Measurements from ENCODE around the gene POLD4.

Gene POLD4

DNA sequence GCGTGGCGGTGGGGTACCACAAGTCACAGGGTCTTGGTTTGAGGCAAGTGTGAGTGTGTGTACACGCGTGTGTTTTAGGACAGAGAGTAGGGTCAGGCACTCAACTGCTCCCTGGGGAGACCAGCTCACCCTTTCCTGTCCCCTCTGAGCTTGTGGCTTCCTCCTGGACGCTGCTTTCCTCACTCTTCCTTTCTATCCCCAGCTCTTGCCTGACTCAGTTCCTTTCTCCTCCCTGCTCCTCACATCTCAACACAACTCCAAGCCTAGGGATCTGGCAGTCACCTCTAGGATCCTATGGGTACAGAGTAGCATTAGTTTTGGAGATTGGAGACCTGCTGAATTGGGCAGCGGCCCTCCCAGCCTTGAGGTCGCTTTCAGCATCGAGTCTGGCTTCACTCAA, 15.9 kb upstream of the POLD4 start:
- DNase-seq (ENCODE audit: low read depth in 1 of 2, low spot score in 1 of 2): no peak
- no peak for TF ChIP-seq SPI1 (IDR thresholded peaks at IDR 0.05; ENCODE audit: borderline replicate concordance, low read depth)
- no peak overlapping the region for H3K4me3 ChIP-seq (replicated peaks; ENCODE audit: insufficient read depth, low read length)
- no peak overlapping the region for H3K27ac ChIP-seq (replicated peaks)
- no peaks in the 10 kb centered on the region for H3K27me3 ChIP-seq (ENCODE audit: insufficient read depth, poor library complexity, severe bottlenecking)

- H3K27ac ChIP-seq (replicated peaks): no peak overlapping the region
Measured at GRCh38 chr11:67368621-67369020, 15.3 kb upstream of the POLD4 start.

GRCh38 chr11:67367761-67368227, 14.4 kb upstream of the POLD4 start:
- DNase-seq (ENCODE audit: low read depth in 1 of 2, low spot score in 1 of 2): no peak
- no peak overlapping the region for H3K27ac ChIP-seq (replicated peaks)
- H3K27me3 ChIP-seq (ENCODE audit: insufficient read depth, poor library complexity, severe bottlenecking): no peaks in the 10 kb centered on the region
- no peak overlapping the region for H3K4me3 ChIP-seq (replicated peaks; ENCODE audit: insufficient read depth, low read length)
- no peak for TF ChIP-seq REST (IDR thresholded peaks at IDR 0.05; ENCODE audit: insufficient replicate concordance, low read depth)
- TF ChIP-seq CTCF (IDR thresholded peaks at IDR 0.05; ENCODE audit: insufficient read depth, low read length): no peak
- no peak for TF ChIP-seq GABPA (IDR thresholded peaks at IDR 0.05; ENCODE audit: low read depth)
- TF ChIP-seq POLR2AphosphoS5 (IDR thresholded peaks at IDR 0.05; ENCODE audit: low read depth): no peak
- TF ChIP-seq SPI1 (IDR thresholded peaks at IDR 0.05; ENCODE audit: borderline replicate concordance, low read depth): no peak

More at GRCh38 chr11:67368621-67369020, 15.3 kb upstream of the POLD4 start:
- Histone ChIP-seq H3K27me3 (ENCODE audit: insufficient read depth, poor library complexity, severe bottlenecking) (no peaks in the 10 kb centered on the region), H3K4me3 (replicated peaks; ENCODE audit: insufficient read depth, low read length) (no peak overlapping the region)
- DNase-seq (ENCODE audit: low read depth in 1 of 2, low spot score in 1 of 2): no peak
- no peak for TF ChIP-seq CTCF (IDR thresholded peaks at IDR 0.05; ENCODE audit: insufficient read depth, low read length)
- TF ChIP-seq REST (IDR thresholded peaks at IDR 0.05; ENCODE audit: insufficient replicate concordance, low read depth): no peak
- TF ChIP-seq SPI1 (IDR thresholded peaks at IDR 0.05; ENCODE audit: borderline replicate concordance, low read depth): no peak
- TF ChIP-seq POLR2AphosphoS5 (IDR thresholded peaks at IDR 0.05; ENCODE audit: low read depth): no peak
- no peak for TF ChIP-seq GABPA (IDR thresholded peaks at IDR 0.05; ENCODE audit: low read depth)

GRCh38 chr11:67366961-67367760, 13.8 kb upstream of the POLD4 start:
- Histone ChIP-seq H3K4me3 (replicated peaks; ENCODE audit: insufficient read depth, low read length) (no peak overlapping the region), H3K27ac (replicated peaks) (no peak overlapping the region), H3K27me3 (ENCODE audit: insufficient read depth, poor library complexity, severe bottlenecking) (no peaks in the 10 kb centered on the region)
- peak; percentile 17; the same call in 1 of the 2 replicates for TF ChIP-seq SPI1 (IDR thresholded peaks at IDR 0.05; ENCODE audit: borderline replicate concordance, low read depth)
- TF ChIP-seq CTCF (IDR thresholded peaks at IDR 0.05; ENCODE audit: insufficient read depth, low read length): no peak
- peak in 1 of 2 experiments; percentile 17 for DNase-seq (ENCODE audit: low read depth in 1 of 2, low spot score in 1 of 2)

Measured in HL-60 (cell line).